ENCODE measurements around the gene STX17.

The STX17 gene

GRCh38 chr9:99962680-99963261 is 56.3 kb downstream of the STX17 start:
- Histone ChIP-seq H3K79me2 (ENCODE audit: low read length) (no peaks in the 10 kb centered on the region), H3K9ac (ENCODE audit: low read length) (no peak overlapping the region), H3K36me3 (replicated peaks; ENCODE audit: low read depth, low read length) (peaks cover 11% of the 10 kb centered on the region), H4K20me1 (ENCODE audit: insufficient read depth, low read length) (no peaks in the 10 kb centered on the region), H3K4me3 (ENCODE audit: low read length) (no peak overlapping the region), H3K9me3 (ENCODE audit: insufficient read depth, low read length) (no peaks in the 10 kb centered on the region), H3K4me2 (ENCODE audit: low read length) (no peak overlapping the region), H3K27me3 (ENCODE audit: low read depth, low read length) (no peaks in the 10 kb centered on the region), H2AFZ (ENCODE audit: low read depth, low read length) (no peak overlapping the region), H3K27ac (ENCODE audit: low read length) (no peak overlapping the region), H3K4me1 (ENCODE audit: low read length) (no peaks in the 10 kb centered on the region)
- TF ChIP-seq CTCF (IDR thresholded peaks at IDR 0.05; ENCODE audit: low read depth, low read length), result no peak
- no peak for TF ChIP-seq EZH2phosphoT487 (IDR thresholded peaks at IDR 0.05; ENCODE audit: low read depth)

- Histone ChIP-seq H4K20me1 (ENCODE audit: insufficient read depth, low read length) (no peaks in the 10 kb centered on the region), H3K36me3 (replicated peaks; ENCODE audit: low read depth, low read length) (peaks cover 9% of the 10 kb centered on the region), H2AFZ (ENCODE audit: low read depth, low read length) (no peak overlapping the region), H3K4me1 (ENCODE audit: low read length) (no peaks in the 10 kb centered on the region), H3K4me2 (ENCODE audit: low read length) (no peak overlapping the region), H3K27me3 (ENCODE audit: low read depth, low read length) (no peaks in the 10 kb centered on the region), H3K27ac (ENCODE audit: low read length) (no peak overlapping the region), H3K9me3 (ENCODE audit: insufficient read depth, low read length) (no peaks in the 10 kb centered on the region), H3K79me2 (ENCODE audit: low read length) (no peaks in the 10 kb centered on the region), H3K4me3 (ENCODE audit: low read length) (no peak overlapping the region), H3K9ac (ENCODE audit: low read length) (no peak overlapping the region)
- TF ChIP-seq EZH2phosphoT487 (IDR thresholded peaks at IDR 0.05; ENCODE audit: low read depth) (no peak), CTCF (IDR thresholded peaks at IDR 0.05; ENCODE audit: low read depth, low read length) (no peak)
These were observed 57.9 kb downstream of the STX17 start for GRCh38 chr9:99964336-99964735.

GRCh38 chr9:99966001-99966400 is 59.5 kb downstream of the STX17 start:
- TF ChIP-seq EZH2phosphoT487 (IDR thresholded peaks at IDR 0.05; ENCODE audit: low read depth) (no peak), CTCF (IDR thresholded peaks at IDR 0.05; ENCODE audit: low read depth, low read length) (no peak)
- no peak overlapping the region for H3K9ac ChIP-seq (ENCODE audit: low read length)
- no peaks in the 10 kb centered on the region for H4K20me1 ChIP-seq (ENCODE audit: insufficient read depth, low read length)
- no peaks in the 10 kb centered on the region for H3K4me1 ChIP-seq (ENCODE audit: low read length)
- no peak overlapping the region for H2AFZ ChIP-seq (ENCODE audit: low read depth, low read length)
- H3K27me3 ChIP-seq (ENCODE audit: low read depth, low read length), result no peaks in the 10 kb centered on the region
- H3K27ac ChIP-seq (ENCODE audit: low read length), result no peak overlapping the region
- no peak overlapping the region for H3K4me2 ChIP-seq (ENCODE audit: low read length)
- H3K9me3 ChIP-seq (ENCODE audit: insufficient read depth, low read length), result no peaks in the 10 kb centered on the region
- no peaks in the 10 kb centered on the region for H3K79me2 ChIP-seq (ENCODE audit: low read length)
- no peak overlapping the region for H3K4me3 ChIP-seq (ENCODE audit: low read length)
- peaks cover 8% of the 10 kb centered on the region for H3K36me3 ChIP-seq (replicated peaks; ENCODE audit: low read depth, low read length)

GRCh38 chr9:99966716-99967115 is 60.3 kb downstream of the STX17 start:
- peaks cover 4% of the 10 kb centered on the region for H3K36me3 ChIP-seq (replicated peaks; ENCODE audit: low read depth, low read length)
- H2AFZ ChIP-seq (ENCODE audit: low read depth, low read length), result no peak overlapping the region
- no peak overlapping the region for H3K4me3 ChIP-seq (ENCODE audit: low read length)
- TF ChIP-seq CTCF (IDR thresholded peaks at IDR 0.05; ENCODE audit: low read depth, low read length) (no peak), EZH2phosphoT487 (IDR thresholded peaks at IDR 0.05; ENCODE audit: low read depth) (no peak)
- H3K4me2 ChIP-seq (ENCODE audit: low read length), result no peak overlapping the region
- H3K27ac ChIP-seq (ENCODE audit: low read length), result no peak overlapping the region
- H3K9ac ChIP-seq (ENCODE audit: low read length), result no peak overlapping the region
- H3K79me2 ChIP-seq (ENCODE audit: low read length), result no peaks in the 10 kb centered on the region
- H3K27me3 ChIP-seq (ENCODE audit: low read depth, low read length), result no peaks in the 10 kb centered on the region
- H3K4me1 ChIP-seq (ENCODE audit: low read length), result no peaks in the 10 kb centered on the region
- H4K20me1 ChIP-seq (ENCODE audit: insufficient read depth, low read length), result no peaks in the 10 kb centered on the region
- no peaks in the 10 kb centered on the region for H3K9me3 ChIP-seq (ENCODE audit: insufficient read depth, low read length)
